K562 (cell line): ENCODE results near the gene ETDC.

Experiments
- TAF7 ChIP-seq: fragments of 450-650 bp; IDR thresholded peaks from 2 replicates; pipeline ENCODE4 v1.6.1; 2016; ENCODE audit warnings: missing genetic modification characterization, missing compliant biosample characterization
- TEAD1 ChIP-seq, 2 experiments: fragments of 450-650 bp in 1 of 2; sonication (generic) in 1 of 2; formaldehyde crosslinking; IDR thresholded peaks; 2 replicates each; pipeline versions ENCODE4 v1.4.0 to v1.8.0; 2020 to 2022; ENCODE audit warnings: mild to moderate bottlenecking in 2 of 2, missing genetic modification reagents in 1 of 2
- ZNF274 ChIP-seq: IDR thresholded peaks from 2 replicates; pipeline ENCODE4 v1.6.1; 2011; ENCODE audit warnings: low read depth, mild to moderate bottlenecking, low read length, moderate library complexity, borderline replicate concordance

DNA sequence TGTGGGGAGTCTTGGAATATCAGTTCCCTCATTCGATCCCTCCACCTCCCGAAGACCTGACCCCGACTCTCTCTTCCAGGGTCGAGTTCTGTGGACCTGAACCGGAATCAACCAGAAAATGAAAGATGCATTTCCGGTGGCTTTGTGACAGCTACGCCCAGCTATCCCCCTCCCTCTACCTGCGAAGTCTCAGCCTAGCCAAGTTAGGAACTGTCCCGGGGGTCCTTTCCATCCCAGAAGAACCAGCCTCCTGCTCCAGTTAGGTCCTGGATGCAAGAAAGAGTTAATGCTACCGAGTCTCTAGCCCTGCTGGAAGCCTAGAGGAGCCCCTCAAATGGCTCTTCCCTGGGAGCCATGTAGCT, 13.4 kb upstream of the ETDC start:
- TF ChIP-seq TEAD1 (CRISPR knock-in tag; IDR thresholded peaks at IDR 0.05) (no peak), ZNF274 (no peak), TAF7 (tag) (no peak)
